GM19099 (cell line): ENCODE measurements around the gene NMT1.

ENCODE experiments used
- POLR2A ChIP-seq: IDR thresholded peaks from 3 replicates; pipeline ENCODE4 v1.6.1; 2011; ENCODE audit warnings: low read depth; ENCODE audit not compliant: insufficient read length; ENCODE audit errors: extremely low read depth

NMT1 gene

DNA sequence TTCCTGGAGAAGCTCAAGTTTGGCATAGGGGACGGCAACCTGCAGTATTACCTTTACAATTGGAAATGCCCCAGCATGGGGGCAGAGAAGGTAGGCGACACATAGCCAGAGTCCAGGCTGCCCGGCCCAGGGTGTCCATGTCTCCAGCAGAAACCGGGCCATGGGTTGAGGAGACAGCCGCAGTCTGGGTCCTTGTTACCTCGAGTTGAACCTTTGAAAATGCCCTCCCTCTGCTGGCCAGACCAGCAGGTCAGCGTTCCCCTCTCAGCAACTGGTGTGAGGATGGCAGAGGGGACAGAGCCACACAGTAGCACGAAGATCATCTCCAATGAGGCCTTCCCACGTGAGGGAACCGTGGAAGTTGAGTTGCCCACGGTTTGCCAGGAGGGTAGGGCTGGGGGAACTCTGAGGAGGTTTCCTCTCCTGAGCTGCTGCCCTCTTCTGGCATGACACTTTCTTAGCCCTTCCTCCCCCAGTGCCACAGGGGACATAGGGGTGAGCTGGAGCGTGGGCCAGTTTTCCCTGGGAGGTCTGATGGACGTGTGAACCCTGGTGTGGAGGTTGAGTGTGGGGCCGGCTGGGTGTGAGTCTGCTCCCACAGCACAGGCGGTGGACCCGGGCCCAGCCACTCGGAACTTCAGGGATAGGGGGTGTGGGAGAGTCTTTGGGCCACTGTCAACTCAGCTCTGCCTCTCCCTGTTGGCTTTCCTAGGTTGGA, 43.9 kb downstream of the NMT1 start:
- TF ChIP-seq POLR2A, result no peak

DNA sequence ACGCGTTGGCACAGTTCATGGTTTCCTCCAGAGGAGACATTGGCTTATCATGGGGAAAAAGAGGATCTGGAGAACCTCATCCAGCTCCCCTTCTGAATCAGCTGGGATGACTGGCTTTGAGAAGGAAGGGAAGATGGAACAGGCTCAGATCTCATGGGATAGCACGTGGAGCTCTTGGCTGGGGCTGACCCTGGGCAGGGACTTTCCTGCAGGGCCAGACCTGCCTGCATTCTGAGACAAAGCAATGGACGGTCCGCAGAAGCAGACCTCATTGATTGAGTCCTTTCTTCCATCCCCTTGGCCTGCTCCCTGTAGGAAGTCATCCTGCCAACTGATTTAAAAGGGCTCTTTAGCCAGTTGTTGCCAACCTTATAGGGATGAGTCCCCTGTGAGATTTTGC, 45.0 kb downstream of the NMT1 start:
- TF ChIP-seq POLR2A, result no peak

DNA sequence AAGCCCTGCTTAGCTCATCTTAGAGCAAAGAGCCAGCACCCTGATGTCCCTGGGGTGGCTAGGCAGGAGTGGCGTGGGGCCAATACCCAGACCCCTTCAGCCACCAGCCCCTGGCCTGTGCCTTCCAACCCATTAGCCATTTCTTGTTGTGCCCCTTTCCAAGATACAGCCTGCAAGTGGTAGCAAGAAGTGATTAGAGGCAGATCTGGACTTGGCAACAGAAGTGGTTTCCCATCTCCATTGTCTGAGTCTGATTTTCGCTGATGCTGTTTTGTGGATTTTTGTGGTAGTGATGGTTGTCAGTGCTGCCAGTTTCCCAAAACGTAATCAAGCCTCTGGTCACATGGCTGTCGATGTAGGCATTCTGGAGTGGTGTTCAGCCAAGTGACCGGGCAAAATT, 45.5 kb downstream of the NMT1 start:
- no peak for TF ChIP-seq POLR2A

DNA sequence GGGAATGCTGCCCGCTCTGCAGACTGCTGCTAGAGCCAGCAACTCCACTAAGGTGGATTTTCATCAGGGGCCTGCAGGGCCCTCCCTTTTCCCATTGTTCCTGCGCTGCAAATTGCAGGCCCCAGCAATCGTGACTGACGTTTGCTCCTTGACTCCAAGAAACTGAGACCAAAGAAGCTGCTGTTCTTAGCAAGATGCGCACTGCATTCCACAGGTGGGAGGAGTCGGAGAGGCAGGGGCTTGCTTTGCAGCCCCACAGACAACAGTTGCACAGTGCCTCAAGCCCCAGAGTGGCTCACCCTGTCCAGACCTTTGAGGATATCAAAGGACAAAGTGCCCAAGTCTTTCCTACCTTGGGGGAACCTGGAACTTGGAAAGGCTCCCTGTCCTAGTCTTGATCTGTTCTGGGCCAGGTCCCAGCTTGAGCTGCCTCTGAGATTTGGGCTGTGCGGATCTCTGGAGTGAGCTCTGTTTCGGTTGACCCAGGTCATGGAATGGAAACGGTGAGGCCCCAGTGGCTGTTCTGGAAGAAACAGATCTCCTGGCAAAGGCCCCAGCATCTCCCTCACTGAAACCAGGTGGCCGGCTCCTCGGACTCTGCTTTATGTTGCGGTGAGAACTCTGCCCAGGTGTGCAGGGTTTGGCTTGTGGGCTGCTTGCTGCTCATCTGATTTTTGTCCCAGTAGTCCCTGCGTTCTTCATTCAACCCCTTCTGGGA, 46.3 kb downstream of the NMT1 start:
- no peak for TF ChIP-seq POLR2A

DNA sequence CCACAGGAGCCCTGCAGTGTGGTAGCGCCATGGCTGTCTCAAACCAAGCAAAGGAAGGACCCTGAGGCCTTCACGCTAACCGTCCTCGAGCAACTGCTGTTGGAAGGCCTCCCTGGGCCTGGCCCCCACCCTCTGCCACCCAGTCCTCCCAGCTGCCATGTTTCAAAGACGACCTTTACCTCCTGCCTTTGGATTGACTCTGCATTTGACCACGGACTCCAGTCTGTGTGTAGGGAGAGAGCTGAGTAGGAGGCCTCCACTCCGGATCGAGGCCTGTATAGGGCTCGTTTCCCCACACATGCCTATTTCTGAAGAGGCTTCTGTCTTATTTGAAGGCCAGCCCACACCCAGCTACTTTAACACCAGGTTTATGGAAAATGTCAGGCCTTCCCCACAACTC, 46.9 kb downstream of the NMT1 start:
- TF ChIP-seq POLR2A, result no peak

DNA sequence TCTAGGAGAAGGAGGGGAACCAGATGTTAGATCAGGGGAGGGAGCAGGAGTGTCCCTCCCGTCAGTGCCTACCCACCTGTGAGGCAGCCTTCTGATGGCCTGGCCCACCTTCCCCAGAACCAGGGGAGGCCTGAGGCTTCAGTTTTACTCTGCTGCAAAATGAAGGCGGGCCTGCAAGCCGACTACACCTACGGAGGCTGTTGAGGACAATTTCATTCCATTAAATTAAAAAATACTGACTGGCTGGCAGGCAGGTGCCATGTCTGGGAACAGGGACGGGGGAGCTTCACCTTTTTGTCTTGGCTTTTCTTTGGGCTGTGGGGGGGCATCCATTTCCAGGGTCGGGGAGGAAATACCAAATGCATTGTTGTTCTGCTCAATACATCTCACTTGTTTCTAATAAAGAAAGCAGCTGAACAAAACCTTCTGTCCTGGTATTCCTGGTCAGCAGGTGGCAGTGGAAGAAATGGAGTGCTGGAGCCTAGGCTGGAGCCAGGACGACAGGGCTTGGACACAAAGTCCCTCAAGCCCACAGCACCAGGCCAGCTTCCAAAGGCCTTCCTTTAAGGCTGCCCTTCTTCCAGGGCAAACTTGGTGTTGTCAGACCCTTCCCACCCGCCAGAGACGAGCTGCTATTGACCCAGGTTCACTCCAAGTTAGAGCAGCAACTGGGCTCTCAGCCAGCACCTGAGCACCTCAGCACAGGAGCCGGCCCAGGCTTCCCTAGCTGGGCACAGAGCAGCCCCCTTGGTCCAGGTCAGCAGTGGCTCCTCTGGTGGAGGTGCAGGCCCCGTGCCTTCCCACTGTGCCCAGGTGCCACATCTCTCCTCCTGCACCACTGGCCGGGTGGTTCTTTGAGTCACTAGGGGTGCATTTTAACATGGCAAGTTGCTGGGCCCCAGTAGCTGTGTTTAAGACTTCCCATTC, 47.7 kb downstream of the NMT1 start:
- no peak for TF ChIP-seq POLR2A

DNA sequence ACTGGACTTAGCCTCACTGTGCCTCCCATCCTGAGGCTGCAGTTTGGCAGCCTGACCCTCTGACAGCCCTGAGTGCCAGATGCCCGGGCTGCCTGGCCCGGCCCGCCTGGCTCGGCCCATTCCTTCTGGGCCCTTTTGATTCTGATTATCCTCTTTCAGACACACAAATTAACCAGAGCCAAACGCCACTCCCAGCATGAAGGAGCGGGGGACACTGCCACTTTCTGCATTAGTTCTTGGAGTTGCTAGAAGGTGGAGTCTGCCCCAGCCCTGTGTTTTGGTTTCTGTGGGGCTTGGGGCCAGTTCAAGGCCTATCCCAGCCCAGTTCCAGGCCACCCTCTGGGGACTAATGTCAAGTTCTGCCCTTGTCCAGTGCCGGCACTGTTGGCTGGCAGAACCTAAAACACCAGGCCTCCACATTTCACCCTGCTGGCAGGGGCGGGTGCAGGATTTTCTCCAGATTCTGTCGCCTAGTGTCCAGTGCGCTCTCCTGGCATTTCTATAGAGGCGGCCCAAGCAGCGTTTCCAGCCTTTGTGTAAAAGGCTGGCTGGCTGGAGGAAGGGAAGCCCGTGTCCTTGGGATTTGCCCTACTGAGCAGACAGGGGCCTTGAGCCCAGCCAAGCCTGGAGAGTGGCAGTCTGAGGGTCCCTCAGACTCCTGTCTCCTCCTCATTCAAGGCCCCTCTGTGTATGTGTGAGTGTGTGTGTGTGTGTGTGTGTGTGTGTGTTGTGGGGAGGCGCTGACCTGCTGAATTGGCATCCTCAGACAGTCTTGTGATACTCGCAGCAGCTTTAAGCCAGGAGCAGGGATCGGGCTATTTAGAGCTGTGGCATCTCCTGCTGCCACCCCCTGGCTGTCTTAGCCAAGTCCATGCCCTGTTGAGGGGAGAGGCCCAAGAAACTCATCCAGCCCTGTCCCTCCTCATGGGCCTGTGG, 49.8 kb downstream of the NMT1 start:
- no peak for TF ChIP-seq POLR2A

DNA sequence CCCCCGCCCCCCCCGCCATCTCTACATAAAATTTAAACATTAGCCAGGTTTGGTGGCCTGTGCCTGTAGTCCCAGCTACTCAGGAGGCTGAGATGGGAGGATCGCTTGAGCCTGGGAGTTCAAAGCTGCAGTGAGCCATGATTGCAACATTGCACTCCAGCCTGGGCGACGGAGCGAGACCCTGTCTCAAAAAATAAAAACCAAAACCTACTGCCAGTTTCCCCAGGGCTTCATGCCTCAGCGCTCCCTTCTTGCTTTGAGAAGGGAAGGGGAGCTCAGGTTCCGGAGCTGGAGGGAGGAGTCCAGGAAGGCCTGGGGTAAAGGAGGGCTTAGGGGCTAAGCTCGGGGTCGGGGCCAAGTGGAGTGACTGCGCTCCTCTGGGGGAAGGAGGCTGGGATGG, 50.7 kb downstream of the NMT1 start:
- no peak for TF ChIP-seq POLR2A

DNA sequence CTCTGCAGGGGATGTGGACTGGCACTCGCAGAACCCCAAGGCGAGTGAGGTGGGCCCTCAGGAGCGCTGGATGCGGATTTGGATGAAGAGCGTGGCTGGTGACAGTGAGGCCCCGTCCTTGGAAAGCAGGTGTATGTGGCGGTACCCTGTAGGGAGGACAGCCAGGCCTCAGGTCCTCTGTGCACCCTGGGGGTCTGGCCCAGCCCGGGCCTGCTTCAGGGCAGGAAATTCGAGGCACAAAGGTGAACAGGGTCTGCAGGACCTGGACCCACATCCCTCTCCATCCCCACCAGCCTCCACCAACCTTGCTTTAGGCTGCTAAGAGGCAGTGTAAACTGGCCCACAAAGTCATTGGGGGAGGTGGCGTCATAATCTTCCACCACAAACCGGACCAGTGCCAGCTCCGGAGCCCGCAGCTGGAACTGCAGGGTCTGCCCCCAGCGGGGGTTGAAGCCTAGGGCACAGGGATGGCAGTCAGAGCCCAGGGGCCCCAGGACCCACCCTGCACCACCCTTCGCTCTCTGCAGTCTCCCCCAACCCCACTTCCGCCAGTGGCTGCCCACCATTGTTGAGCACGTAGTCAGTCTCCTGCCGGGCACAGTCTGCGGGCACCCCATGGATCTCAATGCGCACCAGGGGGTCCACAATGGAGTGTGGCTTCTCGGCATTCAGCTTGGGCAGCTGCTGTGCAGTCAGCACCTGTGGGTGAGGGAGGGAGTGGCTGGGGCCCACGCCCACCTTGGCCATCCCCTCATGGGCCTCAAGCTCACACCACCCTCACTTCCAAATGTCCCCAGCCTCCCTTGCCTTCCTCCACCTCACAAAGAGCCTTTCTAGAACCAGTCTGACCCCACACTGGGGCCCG, 51.7 kb downstream of the NMT1 start:
- no peak for TF ChIP-seq POLR2A

DNA sequence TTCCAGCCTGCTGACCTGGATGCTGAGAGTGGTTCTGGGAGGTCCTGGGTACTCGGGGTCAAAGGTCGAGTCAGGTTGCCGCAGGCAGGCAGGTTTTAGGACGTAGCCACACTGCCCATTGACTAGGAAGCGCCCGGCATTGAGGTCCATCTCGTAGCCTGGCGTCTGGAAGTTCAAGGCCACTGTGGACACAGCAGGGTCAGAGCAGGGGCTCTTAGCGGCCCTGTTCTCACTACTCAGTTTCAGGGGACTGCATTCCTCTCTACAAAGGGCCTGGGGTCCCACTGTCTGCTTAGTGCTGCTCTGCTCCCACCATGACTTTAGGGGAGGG, 52.3 kb downstream of the NMT1 start:
- no peak for TF ChIP-seq POLR2A

DNA sequence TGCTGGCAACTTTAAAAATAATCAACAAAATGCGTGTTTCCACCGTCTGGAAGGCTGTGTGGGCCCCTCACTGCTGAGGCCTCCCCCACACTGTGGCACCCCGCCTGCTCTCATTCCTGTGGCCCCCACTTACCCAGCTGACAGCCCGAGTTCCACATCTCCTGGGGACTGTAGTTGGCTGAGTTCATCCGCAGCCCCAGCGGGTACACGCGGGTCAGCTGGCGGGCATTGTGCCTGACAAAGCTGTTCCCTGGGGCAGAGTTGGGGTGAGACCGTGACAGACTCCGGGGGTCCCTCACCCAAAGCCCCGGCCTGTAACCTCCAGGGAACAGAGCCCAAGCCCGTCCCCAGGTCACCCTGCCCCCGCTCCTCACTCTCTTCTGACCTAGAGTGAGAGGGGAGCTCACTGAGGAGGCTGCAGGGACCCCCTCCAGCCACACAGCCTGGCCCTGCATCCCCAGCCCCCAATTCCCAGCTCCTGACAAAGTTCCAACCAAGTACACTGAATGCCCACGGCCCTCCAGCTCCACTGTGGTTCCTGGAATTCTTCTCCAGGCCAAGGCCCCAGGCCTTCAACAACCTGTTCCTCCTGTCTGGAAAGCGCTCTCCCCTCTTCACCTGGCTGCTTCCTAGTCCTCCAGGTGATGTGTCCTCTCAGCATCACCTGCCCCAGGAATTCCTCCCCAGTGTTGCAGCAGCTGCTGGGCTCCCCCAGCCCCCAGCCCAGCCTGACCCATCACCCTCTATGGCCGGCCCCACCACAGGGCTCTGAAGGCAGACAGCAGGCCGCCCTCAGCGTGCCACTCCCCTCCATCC, 53.2 kb downstream of the NMT1 start:
- TF ChIP-seq POLR2A, result no peak

DNA sequence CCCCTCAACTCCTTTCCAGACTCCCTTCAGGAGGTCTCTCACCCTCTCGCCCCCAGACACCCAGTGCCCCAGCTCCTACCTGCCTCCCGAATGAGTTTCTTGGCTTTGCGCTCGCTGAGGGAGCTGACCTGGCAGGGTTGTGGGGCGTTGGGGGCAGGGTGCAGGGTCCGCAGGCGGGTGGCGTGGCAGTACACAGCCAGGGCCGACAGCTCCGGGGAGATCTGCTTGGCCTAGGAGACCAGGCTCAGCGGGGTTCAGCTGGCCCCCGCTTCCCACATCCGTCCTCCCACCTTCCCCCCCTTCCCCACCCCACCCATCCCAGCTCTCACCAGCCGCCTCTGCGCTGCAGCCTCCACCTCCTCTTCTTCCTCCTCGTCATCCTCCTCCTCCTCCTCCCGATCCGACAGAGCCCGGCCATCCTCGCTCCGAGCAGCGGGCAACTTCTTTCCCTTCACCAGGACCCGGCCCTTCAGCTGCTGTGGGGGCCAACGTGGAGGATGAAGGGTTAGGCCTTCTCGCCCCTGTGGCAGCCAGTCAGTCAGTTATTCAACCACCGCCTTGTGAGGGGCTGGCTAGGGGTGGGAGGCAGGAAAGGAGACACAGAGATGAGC, 54.0 kb downstream of the NMT1 start:
- no peak for TF ChIP-seq POLR2A
